ENCODE results near the gene MYMK.

The MYMK gene

GRCh38 chr9:133489253-133490190 is 35.2 kb downstream of the MYMK start:
- TF ChIP-seq CTCF (conservative IDR thresholded peaks at IDR 0.05; ENCODE audit: low read depth, low read length), result no peak
- H3K4me3 ChIP-seq (ENCODE audit: low read depth, low read length), result no peak overlapping the region
- no peak for DNase-seq (ENCODE audit: low read depth)

GRCh38 chr9:133488686-133489252 is 36.0 kb downstream of the MYMK start:
- H3K4me3 ChIP-seq (ENCODE audit: low read depth, low read length), result no peak overlapping the region
- no peak for DNase-seq (ENCODE audit: low read depth)
- TF ChIP-seq CTCF (conservative IDR thresholded peaks at IDR 0.05; ENCODE audit: low read depth, low read length), result no peak

- DNase-seq (ENCODE audit: low read depth), result no peak
- H3K4me3 ChIP-seq (ENCODE audit: low read depth, low read length), result no peak overlapping the region
- no peak for TF ChIP-seq CTCF (conservative IDR thresholded peaks at IDR 0.05; ENCODE audit: low read depth, low read length)
Measured at GRCh38 chr9:133487331-133487725, 37.4 kb downstream of the MYMK start.

GRCh38 chr9:133485531-133486260 is 39.1 kb downstream of the MYMK start:
- no peak for TF ChIP-seq CTCF (conservative IDR thresholded peaks at IDR 0.05; ENCODE audit: low read depth, low read length)
- DNase-seq (ENCODE audit: low read depth), result no peak
- no peak overlapping the region for H3K4me3 ChIP-seq (ENCODE audit: low read depth, low read length)

- TF ChIP-seq CTCF (conservative IDR thresholded peaks at IDR 0.05; ENCODE audit: low read depth, low read length), result no peak
- no peak overlapping the region for H3K4me3 ChIP-seq (ENCODE audit: low read depth, low read length)
- no peak for DNase-seq (ENCODE audit: low read depth)
Measured at GRCh38 chr9:133484671-133485437, 39.9 kb downstream of the MYMK start.

GRCh38 chr9:133483611-133484010 is 41.1 kb downstream of the MYMK start:
- no peak overlapping the region for H3K4me3 ChIP-seq (ENCODE audit: low read depth, low read length)
- DNase-seq (ENCODE audit: low read depth), result no peak
- TF ChIP-seq CTCF (conservative IDR thresholded peaks at IDR 0.05; ENCODE audit: low read depth, low read length), result no peak

Data from choroid plexus epithelial cell (primary cell).